Uterus (tissue), 4 donors: ENCODE measurements around the gene IVNS1ABP. TPM values are rescaled to one million over a fixed set of nuclear protein-coding genes. Genes with fewer than 3 reads are reported as not detected.
"Not testable (repeated sequence)": the region's sequence is repeated elsewhere in the genome, so short reads cannot be mapped to it uniquely, and the experiment has no call there.

Experiments
- DNase-seq, 2 donors: peaks; one replicate each; pipeline ENCODE4 v3.0.0-alpha.2; 2019 to 2020
- H3K27ac ChIP-seq, 2 donors: fragments of 200-600 bp; sonication (generic); 1 replicate in 1 of 2; 2 replicates in 1 of 2; pipeline ENCODE4 v1.5.1; 2016 to 2018
- H3K27me3 ChIP-seq, 2 donors: fragments of 200-600 bp; sonication (generic); one replicate each; pipeline ENCODE4 v1.5.1; 2018 to 2019; ENCODE audit warnings: control low read depth in 1 of 2
- H3K36me3 ChIP-seq, 2 donors: fragments of 200-600 bp; sonication (generic); one replicate each; pipeline ENCODE4 v1.5.1; 2019; ENCODE audit warnings: control low read depth in 1 of 2
- H3K4me1 ChIP-seq, 2 donors: fragments of 200-600 bp; sonication (generic); one replicate each; pipeline ENCODE4 v1.5.1; 2018 to 2019; ENCODE audit warnings: control low read depth in 1 of 2
- H3K4me3 ChIP-seq, 2 donors: fragments of 200-600 bp; sonication (generic); 1 replicate in 1 of 2; 2 replicates in 1 of 2; pipeline ENCODE4 v1.5.1; 2018 to 2019; ENCODE audit warnings: mild to moderate bottlenecking in 1 of 2
- H3K9me3 ChIP-seq, 2 donors: fragments of 200-600 bp; sonication (generic); one replicate each; pipeline ENCODE4 v1.5.1; 2019; ENCODE audit warnings: control low read depth in 1 of 2
- CTCF ChIP-seq, 4 experiments: fragments of 200-600 bp in 2 of 4; fragments of 450-650 bp in 2 of 4; sonication (generic) in 2 of 4; IDR thresholded peaks; one replicate each; pipeline ENCODE4 v1.5.1; 2016 to 2019; ENCODE audit warnings: antibody characterized with exemption in 4 of 4, mild to moderate bottlenecking in 2 of 4, moderate library complexity in 1 of 4
- POLR2A ChIP-seq, 2 donors: fragments of 450-650 bp; IDR thresholded peaks; one replicate each; pipeline ENCODE4 v1.6.1; 2016; ENCODE audit warnings: antibody characterized with exemption in 2 of 2, mild to moderate bottlenecking in 1 of 2, moderate library complexity in 1 of 2
- intact Hi-C: fragments of 100-400 bp; cut with DNase I; formaldehyde crosslinking; loops from one replicate; pipeline ENCODE4 v1.15.1; 2023; ENCODE audit warnings: low total_unique reads
- total RNA-seq, 4 donors: library from RNA; depleted of rRNA in 3 of 4; stranded (reverse); fragments of >200 nt in 3 of 4; gene quantifications; one replicate each; pipeline versions ENCODE4 v1.1.0 to v1.2.4, GENCODE V29; 2014 to 2023
- donor health status: DM: yes; HTN: yes; CAD: no.

The IVNS1ABP gene
- 100 to 1,000 TPM in 1 of 4 donors, 10 to 100 TPM in 3; 28.8 to 113 (median 39.4) TPM for total RNA-seq

GRCh38 chr1:185317034-185317885 is at the start of gene IVNS1ABP:
IVNS1ABP (minus strand) TSS chr1:185317243; CDS start chr1:185309493, 7,750 bp downstream.
- intact Hi-C loops = no loop called here
- Histone ChIP-seq H3K27ac (peak within 1 kb of the TSS; percentile 92 to 95), H3K4me1 (peaks cover 10 to 14% of the 10 kb centered on the region in 2 donors), H3K36me3 (no peaks in the 10 kb centered on the region), H3K4me3 (peak within 1 kb of the TSS; percentile 68 to 75), H3K9me3 (no peaks in the 10 kb centered on the region), H3K27me3 (no peaks in the 10 kb centered on the region)
- DNase-seq = peak; percentile 93
- peak in 3 of 4 experiments; percentile 6 to 28 (median 24) for TF ChIP-seq CTCF (IDR thresholded peaks at IDR 0.05)
- peak; percentile 91 to 95 for TF ChIP-seq POLR2A (IDR thresholded peaks at IDR 0.05)

- H3K4me1 ChIP-seq = no peaks in the 10 kb centered on the region
- H3K9me3 ChIP-seq = no peaks in the 10 kb centered on the region
- H3K27ac ChIP-seq = no peak overlapping the region
- H3K4me3 ChIP-seq = no peak overlapping the region
- no peaks in the 10 kb centered on the region for H3K36me3 ChIP-seq
- TF ChIP-seq POLR2A (IDR thresholded peaks at IDR 0.05) (no peak), CTCF (IDR thresholded peaks at IDR 0.05) (no peak)
- intact Hi-C loops = no loop called here
- no peak for DNase-seq
- no peaks in the 10 kb centered on the region for H3K27me3 ChIP-seq
Observed at GRCh38 chr1:185365951-185366350, 48.9 kb upstream of the IVNS1ABP start.

GRCh38 chr1:185364528-185364927 is 47.5 kb upstream of the IVNS1ABP start:
- DNase-seq, H3K27ac ChIP-seq, intact Hi-C loops, H3K27me3 ChIP-seq, H3K4me1 ChIP-seq, H3K36me3 ChIP-seq, H3K9me3 ChIP-seq, H3K4me3 ChIP-seq: not testable (repeated sequence)

- Histone ChIP-seq H3K27ac (no peak overlapping the region), H3K9me3 (no peaks in the 10 kb centered on the region), H3K27me3 (no peaks in the 10 kb centered on the region), H3K4me3 (no peak overlapping the region), H3K36me3 (no peaks in the 10 kb centered on the region), H3K4me1 (no peaks in the 10 kb centered on the region)
- DNase-seq = no peak
- no peak for TF ChIP-seq POLR2A (IDR thresholded peaks at IDR 0.05)
- no peak for TF ChIP-seq CTCF (IDR thresholded peaks at IDR 0.05)
- intact Hi-C loops = no loop called here
Observed at GRCh38 chr1:185363205-185363604, 46.2 kb upstream of the IVNS1ABP start.

- no peak for DNase-seq
Observed at GRCh38 chr1:185360714-185361113, 43.7 kb upstream of the IVNS1ABP start.

More at GRCh38 chr1:185360714-185361113, 43.7 kb upstream of the IVNS1ABP start:
- H3K9me3 ChIP-seq = no peaks in the 10 kb centered on the region
- H3K4me1 ChIP-seq = no peaks in the 10 kb centered on the region
- no peak overlapping the region for H3K27ac ChIP-seq
- no peak overlapping the region for H3K4me3 ChIP-seq
- H3K36me3 ChIP-seq = no peaks in the 10 kb centered on the region
- no peaks in the 10 kb centered on the region for H3K27me3 ChIP-seq
- no peak for TF ChIP-seq POLR2A (IDR thresholded peaks at IDR 0.05)
- no peak for TF ChIP-seq CTCF (IDR thresholded peaks at IDR 0.05)
- intact Hi-C loops = no loop called here
